ENCODE data around the gene NADK.
"Not testable (repeated sequence)": the region's sequence is repeated elsewhere in the genome, so short reads cannot be mapped to it uniquely, and the experiment has no call there.

The NADK gene

DNA sequence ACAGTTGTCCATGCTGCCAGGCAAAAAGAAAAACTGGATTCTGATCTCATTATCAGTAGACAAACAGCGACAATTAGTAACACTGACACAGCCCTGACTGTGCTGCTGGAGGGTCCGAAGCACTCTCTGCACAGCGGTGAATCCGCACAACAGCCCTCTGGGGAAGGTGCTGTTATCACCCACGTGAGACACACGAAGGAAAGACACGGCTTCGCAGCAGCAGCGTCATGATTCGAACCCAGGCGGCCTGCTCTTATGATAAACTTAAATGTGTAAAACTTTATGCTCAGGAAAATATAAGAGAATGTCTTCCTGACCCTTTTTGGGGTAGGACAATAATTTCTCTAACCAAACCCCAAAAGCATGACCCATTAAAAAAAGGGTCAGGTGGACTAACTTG, 35.7 kb downstream of the NADK start:
- DNase-seq: not testable (repeated sequence)

- DNase-seq: not testable (repeated sequence)
These were observed 37.3 kb downstream of the NADK start for GRCh38 chr1:1741013-1741412.

DNA sequence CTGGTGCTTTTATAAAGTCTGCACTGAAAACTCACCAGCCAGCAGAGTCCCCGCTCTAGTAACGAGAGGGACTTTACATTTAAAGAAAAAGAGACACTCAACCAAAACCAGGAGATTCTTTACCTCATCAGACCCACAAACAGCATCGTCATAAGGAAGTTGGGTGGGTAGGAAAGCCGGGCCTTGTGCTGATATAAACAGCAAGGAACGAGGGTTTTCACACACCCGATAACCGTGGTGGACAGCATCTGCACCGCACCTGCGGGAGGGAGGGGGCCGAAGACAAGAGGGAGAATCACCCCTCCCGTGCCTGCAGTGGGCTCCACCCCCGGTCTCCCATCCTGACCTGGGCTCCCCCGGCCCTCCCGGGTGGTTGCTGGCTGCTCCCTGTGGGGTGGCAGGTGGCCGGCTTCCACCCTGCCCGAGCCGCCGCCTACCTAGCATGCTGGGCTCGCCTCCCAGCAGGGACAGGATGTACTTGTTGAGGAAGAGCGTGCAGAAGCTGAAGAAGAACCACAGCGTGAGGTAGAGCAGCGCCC, 39.4 kb downstream of the NADK start:
- not testable (repeated sequence) for DNase-seq

DNA sequence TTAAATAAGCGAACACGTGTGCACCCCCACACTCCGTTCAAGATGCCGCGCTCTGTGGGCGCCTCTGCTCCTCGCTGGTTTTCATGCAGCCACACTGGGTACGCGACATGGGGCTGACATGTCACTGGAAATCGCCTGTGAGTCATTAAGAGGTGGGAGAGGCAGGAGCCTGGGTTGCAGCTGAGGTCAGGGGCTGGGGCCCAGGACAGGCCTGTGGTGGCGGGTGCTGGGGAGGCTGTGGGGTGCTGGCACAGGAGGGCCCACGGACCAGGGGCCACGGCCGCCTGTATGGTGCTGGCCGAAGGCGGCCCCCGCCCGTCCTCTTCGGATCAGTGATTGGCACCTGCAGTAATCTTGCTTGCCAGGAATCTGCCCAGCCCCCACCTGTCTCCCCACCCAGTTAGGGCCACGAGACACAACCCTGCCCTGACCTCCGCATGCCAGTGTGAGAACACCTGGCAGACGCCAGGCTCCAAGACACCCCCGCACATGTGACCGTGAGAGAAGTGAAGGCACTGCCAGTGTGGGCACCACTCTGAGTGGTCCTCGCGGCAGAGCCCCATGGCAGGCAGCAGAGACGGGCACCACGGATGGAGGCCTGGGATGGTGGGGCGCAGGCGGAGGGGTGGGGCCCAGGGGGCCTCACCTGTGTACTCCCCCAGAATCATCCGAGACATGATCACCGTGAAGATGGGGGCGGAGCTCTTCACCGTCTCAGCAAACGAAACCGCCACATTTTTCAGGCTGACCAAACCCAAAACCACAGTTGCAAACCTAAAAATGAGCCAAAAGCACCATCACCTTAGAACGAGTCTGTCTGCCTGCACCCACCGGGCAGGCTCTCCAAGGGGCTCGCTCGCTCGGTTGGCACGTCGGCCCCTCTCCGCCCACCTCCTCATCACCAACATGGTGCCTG, 40.3 kb downstream of the NADK start:
- DNase-seq: not testable (repeated sequence)

GRCh38 chr1:1732381-1732780, 45.9 kb downstream of the NADK start:
- no peak for DNase-seq

DNA sequence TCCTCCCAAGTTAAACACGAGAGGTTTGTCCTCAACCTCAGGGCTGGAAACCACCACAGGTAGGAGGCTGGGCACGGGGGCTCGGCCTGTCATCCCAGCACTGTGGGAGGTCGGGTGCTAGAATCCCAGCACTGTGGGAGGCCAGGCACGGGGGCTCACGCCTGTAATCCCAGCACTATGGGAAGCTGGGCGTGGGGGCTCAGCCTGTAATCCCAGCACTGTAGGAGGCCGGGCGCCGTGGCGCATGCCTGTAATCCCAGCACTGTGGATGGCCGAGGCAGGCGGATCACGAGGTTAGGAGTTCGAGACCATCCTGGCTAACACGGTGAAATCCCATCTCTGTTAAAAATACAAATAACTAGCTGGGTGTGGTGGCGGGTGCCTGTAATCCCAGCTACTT, 47.4 kb downstream of the NADK start:
- DNase-seq: no peak

- DNase-seq: not testable (repeated sequence)
These were observed 48.0 kb downstream of the NADK start for GRCh38 chr1:1730230-1730629.

DNA sequence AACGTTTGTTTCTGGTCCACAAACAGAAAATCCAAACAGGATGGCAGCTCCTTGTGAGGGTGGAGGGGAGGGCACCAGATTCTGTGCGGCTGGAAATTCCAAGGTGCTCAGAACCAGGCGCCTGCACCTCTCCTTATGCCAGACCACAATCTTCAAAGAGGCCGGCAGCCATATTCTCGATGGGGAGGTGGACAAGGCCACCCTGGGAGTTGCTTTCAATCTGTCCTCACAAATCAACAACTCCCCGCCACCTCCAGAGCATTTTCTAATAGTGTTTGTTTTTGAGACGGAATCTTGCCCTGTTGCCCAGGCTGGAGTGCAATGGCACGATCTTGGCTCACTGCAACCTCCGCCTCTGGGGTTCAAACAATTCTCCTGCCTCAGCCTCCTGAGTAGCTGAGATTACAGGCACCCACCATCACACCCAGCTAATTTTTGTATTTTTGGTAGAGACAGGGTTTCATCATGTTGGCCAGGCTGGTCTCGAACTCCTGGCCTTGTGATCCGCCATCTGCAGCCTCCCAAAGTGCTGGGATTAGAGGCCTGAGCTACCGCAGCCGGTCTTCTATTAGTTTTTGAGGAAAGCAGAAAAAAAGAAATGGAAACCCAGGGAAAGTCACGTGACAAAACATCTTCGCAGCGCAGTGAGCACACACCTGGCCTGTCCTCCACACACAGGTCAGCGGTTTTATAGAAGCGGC, 49.0 kb downstream of the NADK start:
- not testable (repeated sequence) for DNase-seq

- DNase-seq: not testable (repeated sequence)
These were observed 49.8 kb downstream of the NADK start for GRCh38 chr1:1728308-1729005.

DNA sequence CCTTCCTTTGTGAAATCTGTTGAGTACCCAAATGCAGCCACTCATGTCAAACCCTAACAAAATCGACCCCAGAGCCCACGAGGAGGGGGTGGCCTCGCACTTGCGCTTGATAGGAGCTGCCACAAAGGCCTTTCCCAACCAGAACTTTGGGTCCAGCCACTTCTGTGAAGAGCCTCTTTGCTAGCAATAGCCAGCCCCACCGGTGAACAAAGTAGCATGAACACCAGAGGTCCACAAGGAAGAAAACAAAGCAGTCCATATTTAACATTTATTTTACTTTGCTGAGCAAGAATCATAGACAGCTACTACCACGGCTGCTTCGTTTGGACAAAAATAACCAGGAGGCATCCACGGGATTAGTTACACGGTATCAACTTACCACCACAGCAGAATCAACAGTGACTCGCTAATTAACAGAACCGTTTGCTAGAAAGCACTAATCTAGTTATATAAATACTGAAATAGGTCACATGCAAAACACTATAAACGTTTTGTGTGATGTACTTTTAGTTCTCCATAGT, 51.1 kb downstream of the NADK start:
- not testable (repeated sequence) for DNase-seq

GRCh38 chr1:1726088-1726487, 52.2 kb downstream of the NADK start:
- DNase-seq: not testable (repeated sequence)

DNA sequence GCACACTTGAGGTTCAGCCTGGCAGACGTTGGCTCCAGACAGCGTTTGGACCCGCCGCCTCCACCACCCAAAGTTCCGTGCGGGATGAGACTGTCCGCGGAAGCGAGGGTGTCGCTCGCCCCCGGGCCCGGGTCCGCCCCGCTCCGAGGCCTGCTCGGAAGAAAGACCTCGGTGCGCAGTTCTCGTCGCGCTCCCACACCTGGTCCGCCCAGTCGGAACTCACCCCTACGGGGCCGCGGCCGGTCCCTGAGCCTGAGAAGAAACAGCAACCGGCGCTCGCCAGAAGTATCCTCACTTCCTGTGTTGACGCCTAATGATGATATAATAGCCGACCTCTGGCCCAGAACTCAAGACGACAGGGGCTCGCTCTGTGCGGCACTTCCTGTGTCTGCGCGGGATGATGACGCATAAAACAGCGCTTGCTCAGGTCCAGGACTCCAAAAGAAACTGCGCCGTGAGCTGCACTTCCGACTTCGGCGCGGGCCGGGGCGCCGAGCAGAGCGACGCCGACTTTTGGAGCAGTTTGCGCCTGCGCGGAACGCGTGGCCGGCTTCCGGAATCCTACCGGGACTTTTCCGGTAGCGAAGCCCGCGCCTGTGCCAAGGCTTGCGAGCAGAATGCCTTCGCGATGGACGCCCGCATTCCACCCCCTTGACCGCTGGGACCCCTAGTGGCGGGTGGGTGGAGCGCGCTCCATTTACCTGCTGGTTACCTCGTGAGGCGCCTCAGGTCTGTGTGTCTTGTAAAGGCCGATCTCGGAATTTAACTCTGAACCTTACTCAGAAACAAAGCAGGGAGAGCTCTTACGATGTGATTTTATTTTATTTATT, 54.0 kb downstream of the NADK start, which contains the start of gene CDK11A:
CDK11A (minus strand) TSS at position 323 of the 830 bp plus-strand sequence. CDS start 1,539 bp downstream, outside the sequence.
- peak; percentile 98 for DNase-seq

DNA sequence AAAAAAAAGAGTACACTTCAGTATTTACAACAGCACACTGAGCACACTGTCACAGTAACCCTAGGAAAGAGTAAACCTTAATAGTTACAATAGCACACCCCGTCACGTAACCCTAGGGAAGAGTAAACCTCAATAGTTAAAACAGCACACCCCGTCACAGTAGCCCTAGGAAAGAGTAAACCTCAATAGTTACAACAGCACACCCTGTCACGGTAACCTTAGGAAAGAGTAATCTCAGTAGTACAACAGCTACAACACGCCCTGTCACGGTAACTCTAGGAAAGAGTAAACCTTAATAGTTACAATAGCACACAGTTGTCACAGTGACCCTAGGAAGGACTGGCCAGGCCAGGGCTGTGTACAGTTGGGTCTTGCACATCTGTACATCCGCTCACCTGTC, 57.1 kb downstream of the NADK start:
- DNase-seq: no peak

- DNase-seq: not testable (repeated sequence)
These were observed 63.0 kb downstream of the NADK start for GRCh38 chr1:1715109-1715883.

DNA sequence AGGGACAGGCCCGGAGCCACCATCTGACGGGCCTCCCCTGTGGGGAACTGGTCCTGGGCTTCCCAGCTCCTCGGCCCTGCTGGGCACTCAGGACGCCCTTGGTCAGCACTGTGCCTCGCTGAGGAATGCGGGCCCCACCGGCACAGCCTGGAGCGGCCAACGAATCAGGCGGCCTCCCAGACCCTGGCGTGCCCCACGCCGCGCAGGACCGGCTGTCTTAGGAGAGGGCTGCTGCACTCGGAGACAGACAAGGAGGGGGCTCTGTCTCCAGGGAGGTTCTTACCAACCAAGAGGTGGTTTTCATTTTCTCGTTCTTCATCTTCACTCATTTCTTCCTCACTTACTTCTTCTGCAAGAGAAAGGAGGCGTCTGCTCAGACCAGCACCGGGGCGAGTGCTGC, 70.4 kb downstream of the NADK start:
- not testable (repeated sequence) for DNase-seq

GRCh38 chr1:1707241-1707640, 71.0 kb downstream of the NADK start:
- DNase-seq: not testable (repeated sequence)

GRCh38 chr1:1705623-1706022, 72.6 kb downstream of the NADK start:
- DNase-seq: not testable (repeated sequence)

DNA sequence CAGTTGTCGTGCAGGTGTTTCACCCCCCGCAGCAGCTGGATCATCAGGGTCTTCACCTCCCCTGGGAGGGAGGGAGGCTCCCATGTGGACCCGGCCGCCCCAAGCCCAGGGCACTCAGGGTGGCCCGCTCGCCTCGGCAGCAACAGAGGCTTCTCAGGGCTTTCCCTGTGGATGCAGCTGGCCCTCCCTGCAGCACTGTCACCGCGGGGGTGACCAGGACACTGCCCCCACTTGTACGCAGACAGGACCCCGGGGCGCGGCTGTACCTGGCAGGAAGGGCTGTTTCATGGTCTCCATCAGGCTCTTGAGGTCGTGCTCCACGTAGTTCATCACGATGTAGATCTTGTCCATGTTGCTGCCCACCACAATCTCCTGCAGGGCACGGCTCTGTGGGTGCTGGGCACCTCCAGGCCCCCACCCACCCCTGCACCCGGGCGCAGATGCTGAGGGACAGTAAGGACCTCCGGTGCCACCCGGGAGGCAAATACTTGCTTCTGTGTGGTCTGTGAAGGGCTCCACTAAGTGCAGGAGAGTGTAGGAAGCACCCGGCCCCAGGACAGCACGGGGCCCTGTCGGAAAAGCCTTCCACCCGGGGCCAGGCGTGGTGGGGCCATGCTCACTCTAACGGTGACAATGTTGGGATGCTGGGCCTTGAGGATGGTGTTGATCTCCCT, 73.8 kb downstream of the NADK start:
- DNase-seq: not testable (repeated sequence)

GRCh38 chr1:1703796-1704195, 74.5 kb downstream of the NADK start:
- no peak for DNase-seq

DNA sequence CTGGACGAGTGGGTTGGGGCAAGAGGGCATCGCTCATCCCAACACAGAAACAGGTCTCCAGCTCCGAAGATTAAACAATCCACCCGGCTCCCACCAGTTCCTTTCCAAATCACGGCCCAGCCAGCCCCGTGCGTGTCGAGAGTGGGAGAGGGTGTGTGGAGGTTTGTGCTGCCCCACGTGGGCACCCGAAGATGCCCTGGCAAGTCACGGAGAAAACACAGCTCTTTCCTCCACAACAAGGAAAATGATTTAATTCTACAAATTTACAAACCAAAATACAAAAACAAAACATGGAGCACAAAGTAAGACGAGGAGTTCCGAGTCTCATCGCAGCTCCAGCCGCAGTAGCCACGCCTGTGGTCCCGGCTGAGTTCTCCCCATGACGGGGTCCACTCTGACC, 75.8 kb downstream of the NADK start:
- DNase-seq: not testable (repeated sequence)

All from stimulated activated CD4-positive, alpha-beta T cell treated with anti-CD3 and anti-CD28 coated beads, Interleukin-4, amount 100 ng/mL, for 1 hour (primary cell).